Erythroblast (primary cell): Measurements from ENCODE around the gene MAT2B.
A peak's percentile ranks its signal among the peaks of the same experiment; 100 is the strongest.

Experiments
- GATA1 ChIP-seq: IDR thresholded peaks from 2 replicates; pipeline ENCODE4 v1.6.1; 2011; ENCODE audit warnings: low read depth, mild to moderate bottlenecking, control low read depth, low read length, moderate library complexity
- POLR2A ChIP-seq: IDR thresholded peaks from 2 replicates; pipeline ENCODE4 v1.6.1; 2011; ENCODE audit warnings: mild to moderate bottlenecking, low read length

- TF ChIP-seq POLR2A (peak; percentile 62), GATA1 (no peak)
Measured at GRCh38 chr5:163503106-163504078, 2.0 kb upstream of the MAT2B start.
